ENCODE measurements around the gene RNF38.

RNF38 gene

GRCh38 chr9:36290996-36291395 lies 109.1 kb downstream of the RNF38 start:
- no peak for DNase-seq

- DNase-seq: no peak
These were observed 110.1 kb downstream of the RNF38 start for GRCh38 chr9:36289836-36290435.

GRCh38 chr9:36288070-36288469 lies 112.0 kb downstream of the RNF38 start:
- no peak for DNase-seq
